HepG2 (cell line): ENCODE data around the gene HS6ST1. TPM values are rescaled to one million over a fixed set of nuclear protein-coding genes. Genes with fewer than 3 reads are reported as not detected.

ENCODE experiments used
- ATAC-seq: fragments of 200-7000 bp; cut with Tn5 transposase; 3 replicates; pipeline ENCODE4 v1.9.1; 2020; ENCODE audit warnings: mild to moderate bottlenecking, moderate library complexity
- BruUV-seq: library from RNA; stranded (reverse); fragments of 400-500 nt; replicated peaks from 2 replicates; lab custom pipeline; 2021; lab: Mats Ljungman, UMichigan
- CTCF ChIA-PET: fragments of 300-600 bp; formaldehyde crosslinking; extraction: SDS; loops from one replicate; lab custom pipeline; 2021; ENCODE audit warnings: low total read pairs, inconsistent platforms, low intra/inter-chr PET ratio; lab: Yijun Ruan, JAX
- POLR2A ChIA-PET: fragments of 350-600 bp; sonication (Branson Sonifier 250); formaldehyde crosslinking; loops from one replicate; lab custom pipeline; 2020; ENCODE audit warnings: antibody characterized with exemption, inconsistent platforms; lab: Yijun Ruan, JAX
- DNase-seq: peaks from one replicate; pipeline ENCODE4 v3.0.0-alpha.2; 2015; ENCODE audit warnings: low spot score
- FAIRE-seq: peaks from 3 replicates; lab custom pipeline; 2011; peaks lifted over from hg19 to GRCh38; lab: Jason Lieb, UNC
- H2AFZ ChIP-seq: one replicate; pipeline ENCODE4 v1.6.1; 2011; ENCODE audit warnings: low read length, inconsistent platforms
- H3K27ac ChIP-seq: fragments of 300-600 bp; 3 replicates; pipeline ENCODE4 v1.8.0; 2011; ENCODE audit warnings: mixed run types, mild to moderate bottlenecking, mixed read lengths, low read length, inconsistent platforms; ENCODE audit not compliant: insufficient read depth; ENCODE audit errors: extremely low read length
- H3K27me3 ChIP-seq, 2 experiments: fragments of 200-600 bp in 1 of 2; 2 replicates in 1 of 2; 3 replicates in 1 of 2; pipeline versions ENCODE4 v1.6.0 to v1.8.0; 2011; ENCODE audit warnings: low read length in 2 of 2, mild to moderate bottlenecking in 2 of 2, moderate library complexity in 2 of 2, inconsistent platforms in 1 of 2; ENCODE audit not compliant: insufficient read depth in 2 of 2, control insufficient read depth in 1 of 2
- H3K36me3 ChIP-seq, 2 experiments: fragments of 200-600 bp in 1 of 2; replicated peaks in 1 of 2; 2 replicates in 1 of 2; 3 replicates in 1 of 2; pipeline versions ENCODE4 v1.5.1 to v1.8.0; 2011; ENCODE audit warnings: low read length in 2 of 2, inconsistent platforms in 1 of 2; ENCODE audit not compliant: insufficient read depth in 2 of 2, control insufficient read depth in 1 of 2
- H3K4me1 ChIP-seq: 2 replicates; pipeline ENCODE4 v1.5.1; 2012; ENCODE audit warnings: low read length, inconsistent platforms; ENCODE audit not compliant: insufficient read depth
- H3K4me2 ChIP-seq: 2 replicates; pipeline ENCODE4 v1.6.0; 2011; ENCODE audit warnings: low read depth, low read length, inconsistent platforms
- H3K4me3 ChIP-seq, 3 experiments: fragments of 200-600 bp in 1 of 3; sonication (generic), shearing (Covaris generic) in 1 of 3; replicated peaks in 1 of 3; 2 replicates each; pipeline ENCODE4 v1.5.1; 2011 to 2016; ENCODE audit warnings: low read length in 3 of 3, inconsistent platforms in 2 of 3, low read depth in 2 of 3, mild to moderate bottlenecking in 2 of 3, control low read depth in 1 of 3, mixed read lengths in 1 of 3; ENCODE audit not compliant: insufficient read depth in 1 of 3
- H3K79me2 ChIP-seq: one replicate; pipeline ENCODE4 v1.6.1; 2011; ENCODE audit warnings: low read length, inconsistent platforms; ENCODE audit not compliant: insufficient read depth
- H3K9ac ChIP-seq: 2 replicates; pipeline ENCODE4 v1.6.0; 2011; ENCODE audit warnings: mild to moderate bottlenecking, low read depth, low read length, inconsistent platforms; ENCODE audit not compliant: insufficient read depth
- H3K9me3 ChIP-seq: 2 replicates; pipeline ENCODE4 v1.5.1; 2012; ENCODE audit warnings: mild to moderate bottlenecking, low read length
- H4K20me1 ChIP-seq: 2 replicates; pipeline ENCODE4 v1.6.0; 2011; ENCODE audit warnings: inconsistent platforms, mild to moderate bottlenecking, low read length, moderate library complexity; ENCODE audit not compliant: insufficient read depth
- AGO1 ChIP-seq: fragments of 200-400 bp; formaldehyde crosslinking; IDR thresholded peaks from 2 replicates; pipeline ENCODE4 v1.6.1; 2017; ENCODE audit warnings: mild to moderate bottlenecking, low read depth, low read length, moderate library complexity; ENCODE audit not compliant: poor library complexity, severe bottlenecking
- ARHGAP35 ChIP-seq: sonication (generic); formaldehyde crosslinking; IDR thresholded peaks from 2 replicates; pipeline ENCODE4 v1.9.0; 2022; ENCODE audit warnings: mild to moderate bottlenecking, inconsistent platforms, moderate library complexity, missing genetic modification reagents, borderline replicate concordance
- BRD4 ChIP-seq: sonication (generic); formaldehyde crosslinking; IDR thresholded peaks from 2 replicates; pipeline ENCODE4 v1.4.0; 2020; ENCODE audit warnings: missing genetic modification reagents
- CEBPG ChIP-seq: IDR thresholded peaks from 2 replicates; pipeline ENCODE4 v1.6.1; 2016
- HIVEP1 ChIP-seq: sonication (generic); formaldehyde crosslinking; IDR thresholded peaks from 2 replicates; pipeline ENCODE4 v1.4.0; 2020; ENCODE audit warnings: mild to moderate bottlenecking, missing genetic modification reagents
- HMGXB4 ChIP-seq, 2 experiments: sonication (generic) in 1 of 2; formaldehyde crosslinking in 1 of 2; IDR thresholded peaks; 2 replicates each; pipeline versions ENCODE4 v1.4.0 to v1.6.1; 2018 to 2020; ENCODE audit warnings: missing genetic modification reagents in 2 of 2, borderline replicate concordance in 1 of 2, low read depth in 1 of 2, mild to moderate bottlenecking in 1 of 2, missing biosample characterization in 1 of 2
- JUN ChIP-seq: sonication (generic); formaldehyde crosslinking; IDR thresholded peaks from 2 replicates; pipeline ENCODE4 v1.4.0; 2020; ENCODE audit warnings: mild to moderate bottlenecking, missing genetic modification reagents
- LCORL ChIP-seq, 2 experiments: fragments of 450-650 bp in 1 of 2; sonication (generic) in 1 of 2; formaldehyde crosslinking in 1 of 2; IDR thresholded peaks; 2 replicates each; pipeline versions ENCODE4 v1.5.0 to v1.6.1; 2017 to 2020; ENCODE audit warnings: antibody characterized with exemption in 1 of 2, missing genetic modification reagents in 1 of 2
- PHF8 ChIP-seq: sonication (generic); formaldehyde crosslinking; IDR thresholded peaks from 2 replicates; pipeline ENCODE4 v1.5.0; 2020; ENCODE audit warnings: missing genetic modification reagents
- ZMYM2 ChIP-seq: sonication (generic); formaldehyde crosslinking; IDR thresholded peaks from 2 replicates; pipeline ENCODE4 v1.8.0; 2022; ENCODE audit warnings: mild to moderate bottlenecking, missing genetic modification reagents
- ZNF350 ChIP-seq: sonication (generic); formaldehyde crosslinking; IDR thresholded peaks from 2 replicates; pipeline ENCODE4 v1.4.0; 2020; ENCODE audit warnings: mild to moderate bottlenecking, low read depth, missing genetic modification reagents, borderline replicate concordance
- ZNF431 ChIP-seq: sonication (generic); formaldehyde crosslinking; IDR thresholded peaks from 2 replicates; pipeline ENCODE4 v1.9.0; 2022; ENCODE audit warnings: missing genetic modification reagents, low read depth, mild to moderate bottlenecking, borderline replicate concordance
- ZNF468 ChIP-seq: sonication (generic); formaldehyde crosslinking; IDR thresholded peaks from 2 replicates; pipeline ENCODE4 v1.8.0; 2022; ENCODE audit warnings: mild to moderate bottlenecking, moderate library complexity, missing genetic modification reagents
- ZNF773 ChIP-seq: sonication (generic); formaldehyde crosslinking; IDR thresholded peaks from 2 replicates; pipeline ENCODE4 v1.4.0; 2020; ENCODE audit warnings: missing genetic modification reagents, borderline replicate concordance
- WGBS: methylation state at CpG from one replicate; pipeline ENCODE4 v1.1.6; 2017; ENCODE audit warnings: low lambda C conversion rate; 5-methylcytosine and 5-hydroxymethylcytosine counted together
- in situ Hi-C: cut with HindIII; loops from 2 replicates; pipeline ENCODE4 v1.10.0; 2017; ENCODE audit warnings: low pct_unique_long_range_greater_than_20kb; ENCODE audit not compliant: extremely low pct_ligation_motif_present
- intact Hi-C: fragments of 100-400 bp; cut with micrococcal nuclease; formaldehyde crosslinking; loops from one replicate; pipeline ENCODE4 v1.10.0; 2022; ENCODE audit not compliant: unreplicated experiment
- polyA plus RNA-seq, 8 experiments: library from polyadenylated mRNA; depleted of rRNA in 3 of 8; stranded (reverse) in 7 of 8; unstranded in 1 of 8; fragments of >200 nt; fragmentation: Illumina TruSeq in 4 of 8; extraction: Trizol in 4 of 8; gene quantifications; 2 replicates each; pipeline versions ENCODE4 v1.2.1 to v1.2.3, GENCODE V29; 2011 to 2016; ENCODE audit warnings: low read depth in 4 of 8, missing spikeins in 1 of 8, mixed read lengths in 1 of 8; ENCODE audit not compliant: insufficient read depth in 1 of 8
- total RNA-seq, 5 experiments: library from RNA; depleted of rRNA; stranded (reverse); fragments of >200 nt; fragmentation: Illumina TruSeq; extraction: Trizol; gene quantifications; 2 replicates each; pipeline ENCODE4 v1.2.3, GENCODE V29; 2016; ENCODE audit warnings: low read depth in 1 of 5
- TF ChIP-seq, protein P1 (sequence below): sonication (generic); formaldehyde crosslinking; IDR thresholded peaks from 2 replicates; pipeline ENCODE4 v1.4.0; 2020; ENCODE audit warnings: mild to moderate bottlenecking, missing genetic modification reagents
- TF ChIP-seq, protein P2 (sequence below): sonication (generic); formaldehyde crosslinking; IDR thresholded peaks from 2 replicates; pipeline ENCODE4 v1.4.0; 2020; ENCODE audit warnings: missing genetic modification reagents

HS6ST1 gene
- total and polyA plus RNA-seq, 2 of the 13 experiments (the other 11 are each of a cell fraction or from before 2014, with no cell fraction given), result 34.5 to 84.6 TPM

GRCh38 chr2:128260239-128261138, 58.2 kb downstream of the HS6ST1 start:
- peak; percentile 90 for ATAC-seq
- no peaks in the 10 kb centered on the region for H3K9me3 ChIP-seq
- ChIA-PET CTCF (no interaction called here), POLR2A (interaction anchor here (0.7 to 2.4 kb wide), 7 partner anchors 26 to 90 kb away, joined by 3 to 11 read pairs (median 5); no protein-coding TSS in a partner anchor)
- 10% methylated on average over 12 of the region's 24 CpGs for WGBS
- peak overlapping the region; percentile 35 to 61 (median 39); a peak in 5 of 6 replicates for H3K4me3 ChIP-seq
- H3K27me3 ChIP-seq, result no peaks in the 10 kb centered on the region
- H4K20me1 ChIP-seq, result no peaks in the 10 kb centered on the region
- intact Hi-C loops, result loop anchor here (1.0 to 5.0 kb wide), 2 partner anchors 47 to 197 kb away; no protein-coding TSS in a partner anchor
- in situ Hi-C loops, result no loop called here
- H3K27ac ChIP-seq, result peak overlapping the region; percentile 18
- H3K79me2 ChIP-seq, result no peaks in the 10 kb centered on the region
- H3K36me3 ChIP-seq, result 0 out of 5 replicates have a peak, but pooled peaks cover 0 to 8% of the 10 kb centered on the region in 2 experiments
- DNase-seq, result peak; percentile 86
- peaks cover 39% of the 10 kb centered on the region for H3K4me1 ChIP-seq
- peak overlapping the region; percentile 52 for H3K9ac ChIP-seq
- no TSS peak for BruUV-seq
- H3K4me2 ChIP-seq, result peak overlapping the region; percentile 89
- FAIRE-seq, result peak; percentile 58
- peak overlapping the region; percentile 69 for H2AFZ ChIP-seq
- peak; percentile 32; the same call in 1 of the 2 replicates for TF ChIP-seq CEBPG (CRISPR knock-in tag)
- TF ChIP-seq AGO1, result peak; percentile 88
- TF ChIP-seq ZNF773 (CRISPR knock-in tag), result 0 out of 2 replicates have a peak, but pooled peaks have one; percentile 49
- peak; percentile 78 for TF ChIP-seq PHF8
- TF ChIP-seq BRD4 (CRISPR knock-in tag), result 0 out of 2 replicates have a peak, but pooled peaks have one; percentile 50
- TF ChIP-seq LCORL (IDR thresholded peaks at IDR 0.05), result no peak
- peak; percentile 16; the same call in 1 of the 2 replicates for TF ChIP-seq LCORL (CRISPR knock-in tag; IDR thresholded peaks at IDR 0.05)
- TF ChIP-seq ZMYM2 (CRISPR knock-in tag), result peak; percentile 75; the same call in 1 of the 2 replicates
- TF ChIP-seq, protein P1, sequence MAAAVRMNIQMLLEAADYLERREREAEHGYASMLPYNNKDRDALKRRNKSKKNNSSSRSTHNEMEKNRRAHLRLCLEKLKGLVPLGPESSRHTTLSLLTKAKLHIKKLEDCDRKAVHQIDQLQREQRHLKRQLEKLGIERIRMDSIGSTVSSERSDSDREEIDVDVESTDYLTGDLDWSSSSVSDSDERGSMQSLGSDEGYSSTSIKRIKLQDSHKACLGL (CRISPR knock-in tag), result peak; percentile 63; the same call in 1 of the 2 replicates
- TF ChIP-seq ARHGAP35 (CRISPR knock-in tag), result no peak
- TF ChIP-seq, protein P2, sequence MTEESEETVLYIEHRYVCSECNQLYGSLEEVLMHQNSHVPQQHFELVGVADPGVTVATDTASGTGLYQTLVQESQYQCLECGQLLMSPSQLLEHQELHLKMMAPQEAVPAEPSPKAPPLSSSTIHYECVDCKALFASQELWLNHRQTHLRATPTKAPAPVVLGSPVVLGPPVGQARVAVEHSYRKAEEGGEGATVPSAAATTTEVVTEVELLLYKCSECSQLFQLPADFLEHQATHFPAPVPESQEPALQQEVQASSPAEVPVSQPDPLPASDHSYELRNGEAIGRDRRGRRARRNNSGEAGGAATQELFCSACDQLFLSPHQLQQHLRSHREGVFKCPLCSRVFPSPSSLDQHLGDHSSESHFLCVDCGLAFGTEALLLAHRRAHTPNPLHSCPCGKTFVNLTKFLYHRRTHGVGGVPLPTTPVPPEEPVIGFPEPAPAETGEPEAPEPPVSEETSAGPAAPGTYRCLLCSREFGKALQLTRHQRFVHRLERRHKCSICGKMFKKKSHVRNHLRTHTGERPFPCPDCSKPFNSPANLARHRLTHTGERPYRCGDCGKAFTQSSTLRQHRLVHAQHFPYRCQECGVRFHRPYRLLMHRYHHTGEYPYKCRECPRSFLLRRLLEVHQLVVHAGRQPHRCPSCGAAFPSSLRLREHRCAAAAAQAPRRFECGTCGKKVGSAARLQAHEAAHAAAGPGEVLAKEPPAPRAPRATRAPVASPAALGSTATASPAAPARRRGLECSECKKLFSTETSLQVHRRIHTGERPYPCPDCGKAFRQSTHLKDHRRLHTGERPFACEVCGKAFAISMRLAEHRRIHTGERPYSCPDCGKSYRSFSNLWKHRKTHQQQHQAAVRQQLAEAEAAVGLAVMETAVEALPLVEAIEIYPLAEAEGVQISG (CRISPR knock-in tag), result 0 out of 2 replicates have a peak, but pooled peaks have one; percentile 29
- TF ChIP-seq JUN (CRISPR knock-in tag), result peak; percentile 56; the same call in 1 of the 2 replicates
- peak; percentile 60 for TF ChIP-seq HIVEP1
- peak; percentile 69 for TF ChIP-seq ZNF350 (CRISPR knock-in tag)
- no peak for TF ChIP-seq ZNF468 (CRISPR knock-in tag)
- peak in 1 of 2 experiments; percentile 64; a peak in 1 of 4 replicates for TF ChIP-seq HMGXB4 (CRISPR knock-in tag; IDR thresholded peaks at IDR 0.05; ENCODE audit: borderline replicate concordance in 1 of 2, low read depth in 1 of 2)
- TF ChIP-seq ZNF431, result no peak
